Natural killer cell (primary cell): ENCODE measurements around the gene CPEB3. TPM values are rescaled to one million over a fixed set of nuclear protein-coding genes. Genes with fewer than 3 reads are reported as not detected.

Experiments
- ATAC-seq, 3 donors: fragments of 150-1000 bp in 2 of 3; fragments of 200-7000 bp in 1 of 3; cut with Tn5 transposase; 1 replicate in 1 of 3; 2 replicates in 2 of 3; pipeline ENCODE4 v1.10.0; 2021; ENCODE audit warnings: mild to moderate bottlenecking in 2 of 3, moderate library complexity in 2 of 3
- DNase-seq, 2 donors: peaks; one replicate each; pipeline versions ENCODE4 v3.0.0 to v3.0.0-alpha.2; 2013 to 2021; ENCODE audit warnings: mixed read lengths in 1 of 2
- H3K27ac ChIP-seq: one replicate; pipeline ENCODE4 v1.5.1; 2013; ENCODE audit warnings: mild to moderate bottlenecking, low read length
- H3K27me3 ChIP-seq: one replicate; pipeline ENCODE4 v1.6.1; 2013; ENCODE audit warnings: low read length; ENCODE audit not compliant: control insufficient read depth, insufficient read depth
- H3K36me3 ChIP-seq: one replicate; pipeline ENCODE4 v1.6.1; 2013; ENCODE audit warnings: low read length; ENCODE audit not compliant: control insufficient read depth, insufficient read depth
- H3K4me1 ChIP-seq: one replicate; pipeline ENCODE4 v1.6.1; 2013; ENCODE audit warnings: low read length; ENCODE audit not compliant: control insufficient read depth, insufficient read depth
- H3K4me3 ChIP-seq: one replicate; pipeline ENCODE4 v1.5.1; 2013; ENCODE audit warnings: low read length
- H3K9me3 ChIP-seq: one replicate; pipeline ENCODE4 v1.6.1; 2013; ENCODE audit warnings: low read length; ENCODE audit not compliant: control insufficient read depth, insufficient read depth
- H3K27ac Mint-ChIP-seq, 2 donors: one replicate each; pipeline ENCODE4 v1.8.0; 2022; ENCODE audit warnings: mild to moderate bottlenecking in 2 of 2, mixed read lengths in 2 of 2, moderate library complexity in 1 of 2
- H3K27me3 Mint-ChIP-seq, 2 donors: one replicate each; pipeline ENCODE4 v1.8.0; 2022; ENCODE audit warnings: low read depth in 2 of 2, mixed read lengths in 2 of 2
- H3K36me3 Mint-ChIP-seq: one replicate; pipeline ENCODE4 v1.8.0; 2022; ENCODE audit warnings: mixed read lengths
- H3K4me1 Mint-ChIP-seq, 2 donors: one replicate each; pipeline ENCODE4 v1.8.0; 2022; ENCODE audit warnings: mixed read lengths in 2 of 2
- H3K4me3 Mint-ChIP-seq: one replicate; pipeline ENCODE4 v1.8.0; 2022; ENCODE audit warnings: mild to moderate bottlenecking, moderate library complexity, mixed read lengths
- H3K9me3 Mint-ChIP-seq, 2 donors: one replicate each; pipeline ENCODE4 v1.8.0; 2022; ENCODE audit warnings: mixed read lengths in 2 of 2
- WGBS: methylation state at CpG from one replicate; pipeline ENCODE4 v1.1.7; 2013; ENCODE audit warnings: missing lambda C conversion rate; ENCODE audit not compliant: insufficient coverage; 5-methylcytosine and 5-hydroxymethylcytosine counted together
- intact Hi-C: fragments of 100-400 bp; cut with micrococcal nuclease; formaldehyde crosslinking; loops from one replicate; pipeline ENCODE4 v1.14.2; 2022
- total RNA-seq, 4 donors: library from RNA; stranded (reverse); fragments of 120-200 nt in 1 of 4; gene quantifications; one replicate each; pipeline versions ENCODE4 v1.2.3 to v1.2.4, GENCODE V29; 2013 to 2022
- TF ChIP-seq, protein P1 (sequence below): fragments of 200-600 bp; IDR thresholded peaks from one replicate; pipeline ENCODE4 v1.8.0; 2022; ENCODE audit warnings: antibody characterized with exemption

CPEB3 gene
- total RNA-seq, 3 donors from 2014 or later (not counting 1 experiment from before 2014, with no cell fraction given) = 3.6 to 6.9 (median 5.4) TPM

DNA sequence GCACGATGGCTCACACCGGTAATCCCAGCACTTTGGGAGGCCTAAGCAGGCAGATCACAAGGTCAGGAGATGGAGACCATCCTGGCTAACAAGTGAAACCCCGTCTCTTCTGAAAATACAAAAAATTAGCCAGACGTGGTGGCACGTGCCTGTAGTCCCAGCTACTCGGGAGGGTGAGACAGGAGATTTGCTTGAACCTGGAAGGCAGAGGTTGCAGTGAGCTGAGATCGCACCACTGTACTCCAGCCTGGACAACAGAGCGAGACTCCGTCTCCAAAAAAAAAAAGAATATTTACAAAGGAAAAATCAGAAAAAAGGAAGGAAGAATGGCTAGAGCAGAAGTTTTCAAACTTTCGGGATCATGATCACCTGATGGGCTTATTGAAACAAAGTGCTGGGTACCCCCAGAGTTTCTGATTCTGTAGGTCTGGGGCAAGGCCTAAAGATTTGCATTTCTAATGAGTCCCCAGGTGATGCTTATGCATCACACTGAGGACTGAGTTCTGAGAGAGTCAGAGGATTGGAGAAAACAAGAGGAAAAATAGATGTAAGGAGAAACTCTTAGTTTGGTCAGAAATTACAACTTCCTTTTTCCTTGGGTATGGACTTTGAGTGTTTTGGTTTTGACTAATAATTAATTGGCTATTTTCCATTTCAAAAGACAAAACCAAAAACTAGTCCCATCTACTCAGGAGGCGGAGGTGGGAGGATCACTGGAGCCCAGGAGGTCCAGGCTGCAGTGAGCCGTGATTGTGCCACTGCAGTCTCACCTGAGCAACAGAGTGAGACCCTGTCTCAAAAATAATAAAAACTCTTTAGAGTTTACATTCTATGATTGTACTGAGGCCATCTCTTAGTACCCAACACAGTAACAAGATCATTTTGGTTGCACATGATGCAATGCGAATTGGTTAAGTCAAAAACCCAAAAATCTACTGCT, 14.5 kb upstream of the CPEB3 start:
- H3K36me3 Mint-ChIP-seq = no peaks in the 10 kb centered on the region
- H3K9me3 Mint-ChIP-seq = no peaks in the 10 kb centered on the region
- H3K4me3 Mint-ChIP-seq = peak overlapping the region; percentile 32
- intact Hi-C loops = no loop called here
- no peak overlapping the region for H3K4me3 ChIP-seq
- peaks cover 27 to 52% of the 10 kb centered on the region in 2 donors for H3K4me1 Mint-ChIP-seq
- no peaks in the 10 kb centered on the region for H3K27me3 ChIP-seq
- H3K27ac ChIP-seq = no peak overlapping the region
- H3K9me3 ChIP-seq = no peaks in the 10 kb centered on the region
- WGBS = 97% methylated on average over 13 of the region's 13 CpGs
- no peaks in the 10 kb centered on the region for H3K36me3 ChIP-seq
- no peaks in the 10 kb centered on the region for H3K27me3 Mint-ChIP-seq
- peak overlapping the region in 1 of 2 donors; percentile 18 for H3K27ac Mint-ChIP-seq
- no peaks in the 10 kb centered on the region for H3K4me1 ChIP-seq
- TF ChIP-seq, protein P1, sequence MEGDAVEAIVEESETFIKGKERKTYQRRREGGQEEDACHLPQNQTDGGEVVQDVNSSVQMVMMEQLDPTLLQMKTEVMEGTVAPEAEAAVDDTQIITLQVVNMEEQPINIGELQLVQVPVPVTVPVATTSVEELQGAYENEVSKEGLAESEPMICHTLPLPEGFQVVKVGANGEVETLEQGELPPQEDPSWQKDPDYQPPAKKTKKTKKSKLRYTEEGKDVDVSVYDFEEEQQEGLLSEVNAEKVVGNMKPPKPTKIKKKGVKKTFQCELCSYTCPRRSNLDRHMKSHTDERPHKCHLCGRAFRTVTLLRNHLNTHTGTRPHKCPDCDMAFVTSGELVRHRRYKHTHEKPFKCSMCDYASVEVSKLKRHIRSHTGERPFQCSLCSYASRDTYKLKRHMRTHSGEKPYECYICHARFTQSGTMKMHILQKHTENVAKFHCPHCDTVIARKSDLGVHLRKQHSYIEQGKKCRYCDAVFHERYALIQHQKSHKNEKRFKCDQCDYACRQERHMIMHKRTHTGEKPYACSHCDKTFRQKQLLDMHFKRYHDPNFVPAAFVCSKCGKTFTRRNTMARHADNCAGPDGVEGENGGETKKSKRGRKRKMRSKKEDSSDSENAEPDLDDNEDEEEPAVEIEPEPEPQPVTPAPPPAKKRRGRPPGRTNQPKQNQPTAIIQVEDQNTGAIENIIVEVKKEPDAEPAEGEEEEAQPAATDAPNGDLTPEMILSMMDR = no peak
- DNase-seq (no peak), ATAC-seq (no peak)

DNA sequence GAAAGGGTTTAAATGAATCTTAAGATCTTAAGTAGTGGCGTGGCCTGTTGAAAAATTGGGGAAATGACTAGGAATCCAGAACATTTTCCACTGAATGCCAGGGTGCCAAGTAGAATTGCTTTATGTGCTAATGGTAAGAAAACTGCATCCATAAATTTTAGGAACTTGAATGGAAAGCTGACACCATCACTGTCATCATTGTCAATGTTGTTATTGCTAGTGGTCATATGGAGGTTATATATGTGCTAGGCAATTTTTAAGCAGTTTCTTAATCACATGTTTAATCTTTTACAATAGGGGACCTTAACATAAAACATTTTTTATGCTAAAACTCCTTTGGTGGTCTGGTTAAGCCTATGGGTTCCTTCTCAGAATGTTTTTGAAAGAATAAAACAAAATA, 13.2 kb upstream of the CPEB3 start:
- Histone ChIP-seq H3K9me3 (no peaks in the 10 kb centered on the region), H3K27ac (no peak overlapping the region), H3K27me3 (no peaks in the 10 kb centered on the region), H3K36me3 (no peaks in the 10 kb centered on the region), H3K4me3 (no peak overlapping the region), H3K4me1 (no peaks in the 10 kb centered on the region)
- intact Hi-C loops = no loop called here
- H3K4me1 Mint-ChIP-seq = peaks cover 38 to 55% of the 10 kb centered on the region in 2 donors
- DNase-seq = no peak
- no peak for ATAC-seq
- no peaks in the 10 kb centered on the region for H3K27me3 Mint-ChIP-seq
- TF ChIP-seq, protein P1 = no peak
- H3K36me3 Mint-ChIP-seq = no peaks in the 10 kb centered on the region
- peak overlapping the region in 1 of 2 donors; percentile 6 for H3K27ac Mint-ChIP-seq
- no peak overlapping the region for H3K4me3 Mint-ChIP-seq
- 100% methylated on average over 1 of the region's 1 CpG for WGBS
- no peaks in the 10 kb centered on the region for H3K9me3 Mint-ChIP-seq

GRCh38 chr10:92303096-92303495, 12.2 kb upstream of the CPEB3 start:
- no peaks in the 10 kb centered on the region for H3K9me3 Mint-ChIP-seq
- H3K4me3 Mint-ChIP-seq = no peak overlapping the region
- no peaks in the 10 kb centered on the region for H3K36me3 ChIP-seq
- ATAC-seq (no peak), DNase-seq (no peak)
- H3K4me1 ChIP-seq = no peaks in the 10 kb centered on the region
- H3K4me1 Mint-ChIP-seq = peaks cover 36 to 55% of the 10 kb centered on the region in 2 donors
- peak overlapping the region in 1 of 2 donors; percentile 6 for H3K27ac Mint-ChIP-seq
- no peaks in the 10 kb centered on the region for H3K27me3 ChIP-seq
- H3K36me3 Mint-ChIP-seq = no peaks in the 10 kb centered on the region
- TF ChIP-seq, protein P1 = no peak
- no peaks in the 10 kb centered on the region for H3K27me3 Mint-ChIP-seq
- intact Hi-C loops = no loop called here
- H3K9me3 ChIP-seq = no peaks in the 10 kb centered on the region
- H3K4me3 ChIP-seq = no peak overlapping the region
- no peak overlapping the region for H3K27ac ChIP-seq
